Psoas muscle (tissue), 8 donors: ENCODE measurements around the gene KIF13A. TPM values are rescaled to one million over a fixed set of nuclear protein-coding genes. Genes with fewer than 3 reads are reported as not detected.
"Not testable (repeated sequence)": the region's sequence is repeated elsewhere in the genome, so short reads cannot be mapped to it uniquely, and the experiment has no call there.

ENCODE experiments used
- ATAC-seq, 4 donors: fragments of 200-7000 bp; cut with Tn5 transposase; one replicate each; pipeline ENCODE4 v1.9.1; 2020; ENCODE audit warnings: moderate library complexity in 3 of 4, mild to moderate bottlenecking in 2 of 4
- DNase-seq, 2 donors: peaks; one replicate each; pipeline ENCODE4 v3.0.0-alpha.2; 2020
- H3K27ac ChIP-seq: fragments of 200-600 bp; one replicate; pipeline ENCODE4 v1.8.0; 2022
- H3K27me3 ChIP-seq, 3 donors: fragments of 200-600 bp in 1 of 3; one replicate each; pipeline versions ENCODE4 v1.6.1 to v1.8.0; 2013 to 2022; ENCODE audit warnings: low read length in 2 of 3, mild to moderate bottlenecking in 2 of 3, moderate library complexity in 1 of 3; ENCODE audit not compliant: insufficient read depth in 3 of 3
- H3K36me3 ChIP-seq, 2 donors: fragments of 200-600 bp in 1 of 2; one replicate each; pipeline versions ENCODE4 v1.6.1 to v1.8.0; 2013 to 2022; ENCODE audit warnings: low read depth in 1 of 2, mild to moderate bottlenecking in 1 of 2, moderate library complexity in 1 of 2; ENCODE audit not compliant: insufficient read depth in 1 of 2
- H3K4me1 ChIP-seq: fragments of 200-600 bp; one replicate; pipeline ENCODE4 v1.8.0; 2022
- H3K4me3 ChIP-seq: fragments of 200-600 bp; one replicate; pipeline ENCODE4 v1.8.0; 2022; ENCODE audit warnings: mild to moderate bottlenecking
- H3K9me3 ChIP-seq: fragments of 200-600 bp; one replicate; pipeline ENCODE4 v1.8.0; 2022
- WGBS, 3 donors: extraction: QIAGEN DNeasy Blood & Tissue Kit; methylation state at CpG; one replicate each; pipeline versions ENCODE4 v1.1.6 to v1.1.7; 2013; 5-methylcytosine and 5-hydroxymethylcytosine counted together
- intact Hi-C, 2 donors: fragments of 100-400 bp; cut with DNase I; formaldehyde crosslinking; loops; one replicate each; pipeline versions ENCODE4 v1.11.0 to v1.14.2; 2022
- polyA plus RNA-seq, 3 donors: library from polyadenylated mRNA; stranded (reverse); fragments of 200-250 nt; gene quantifications; one replicate each; pipeline ENCODE4 v1.2.3, GENCODE V29; 2013
- total RNA-seq, 4 donors: library from RNA; stranded (reverse); fragmentation: NEBNext Ultra II Directional in 2 of 4; extraction: Animal tissue kit (Norgen Biotek cat#: 25700) in 2 of 4; gene quantifications; one replicate each; pipeline versions ENCODE4 v1.2.1 to v1.2.4, GENCODE V29; 2021 to 2023
- TF ChIP-seq, protein P1 (sequence below): fragments of 200-600 bp; IDR thresholded peaks from one replicate; pipeline ENCODE4 v1.8.0; 2022; ENCODE audit warnings: antibody characterized with exemption
- donor health status: healthy with polysubstance abuse.
- donor health status: DM: no; HTN: no; CAD: no; lungs with moderate emphysema.
- donor health status: Bipolar disorder and iron deficiency.
- donor health status: healthy.
- donor health status: DM: yes; HTN: yes; CAD: no.
- donor health status: DM: no; HTN: no; CAD: no.
- donor health status: DM: no; HTN: no; CAD: no.
- donor health status: DM: yes; HTN: yes; CAD: no.

The KIF13A gene
- total and polyA plus RNA-seq, 7 donors = 17.0 to 80.2 (median 70.4) TPM

DNA sequence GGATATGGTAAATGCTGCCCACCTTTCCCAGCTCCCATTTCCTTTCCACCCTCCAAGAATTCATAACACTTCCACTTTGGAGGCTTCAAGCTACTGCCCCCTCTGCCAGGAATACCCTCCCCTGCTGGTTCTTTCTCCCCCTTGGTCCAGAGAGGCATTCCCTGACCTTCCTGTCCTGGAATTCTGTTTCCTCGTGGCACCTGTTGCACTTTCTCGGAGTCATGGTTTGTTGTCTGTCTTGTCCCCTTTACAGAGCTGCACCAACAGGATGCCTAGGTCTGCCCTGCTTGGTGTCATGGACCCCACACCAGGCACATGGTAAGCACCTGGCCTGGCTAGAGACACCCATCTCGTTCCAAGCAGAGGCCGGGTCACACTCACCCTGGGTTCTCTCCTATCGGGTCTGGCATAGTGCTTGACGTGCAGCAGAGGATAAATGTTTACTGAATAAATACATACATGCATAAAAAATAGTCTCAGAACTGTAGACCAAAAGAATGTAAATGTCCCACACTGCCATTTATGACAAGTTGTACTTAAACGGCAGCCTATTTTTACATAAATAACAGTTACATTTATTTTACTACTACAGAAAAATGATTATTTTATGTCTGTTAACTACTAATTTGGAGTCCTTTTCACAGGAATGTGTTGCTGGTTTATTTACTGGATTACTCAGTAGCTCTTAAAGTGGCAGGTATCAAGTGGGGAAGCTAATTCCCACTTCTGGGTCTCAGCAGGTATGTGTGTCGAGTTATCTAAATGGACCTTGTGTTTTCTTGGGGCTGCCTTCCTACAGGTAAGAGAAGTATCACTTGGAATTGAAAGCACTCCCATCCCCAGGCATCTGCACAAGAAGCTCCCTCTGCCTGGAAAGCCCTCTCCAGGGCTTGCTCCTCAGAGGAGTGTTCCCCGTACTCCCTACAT, 69.3 kb downstream of the KIF13A start:
- no peaks in the 10 kb centered on the region for H3K27me3 ChIP-seq
- no peaks in the 10 kb centered on the region for H3K9me3 ChIP-seq
- peak overlapping the region; percentile 27 for H3K27ac ChIP-seq
- WGBS, 3 donors = 47 to 61% (median 49%) methylated on average over 9 of the region's 9 CpGs
- peaks cover 65% of the 10 kb centered on the region for H3K4me1 ChIP-seq
- intact Hi-C loops = no loop called here
- DNase-seq = no peak
- H3K36me3 ChIP-seq = no peaks in the 10 kb centered on the region
- peak; percentile 25 to 62 (median 50) for ATAC-seq
- TF ChIP-seq, protein P1, sequence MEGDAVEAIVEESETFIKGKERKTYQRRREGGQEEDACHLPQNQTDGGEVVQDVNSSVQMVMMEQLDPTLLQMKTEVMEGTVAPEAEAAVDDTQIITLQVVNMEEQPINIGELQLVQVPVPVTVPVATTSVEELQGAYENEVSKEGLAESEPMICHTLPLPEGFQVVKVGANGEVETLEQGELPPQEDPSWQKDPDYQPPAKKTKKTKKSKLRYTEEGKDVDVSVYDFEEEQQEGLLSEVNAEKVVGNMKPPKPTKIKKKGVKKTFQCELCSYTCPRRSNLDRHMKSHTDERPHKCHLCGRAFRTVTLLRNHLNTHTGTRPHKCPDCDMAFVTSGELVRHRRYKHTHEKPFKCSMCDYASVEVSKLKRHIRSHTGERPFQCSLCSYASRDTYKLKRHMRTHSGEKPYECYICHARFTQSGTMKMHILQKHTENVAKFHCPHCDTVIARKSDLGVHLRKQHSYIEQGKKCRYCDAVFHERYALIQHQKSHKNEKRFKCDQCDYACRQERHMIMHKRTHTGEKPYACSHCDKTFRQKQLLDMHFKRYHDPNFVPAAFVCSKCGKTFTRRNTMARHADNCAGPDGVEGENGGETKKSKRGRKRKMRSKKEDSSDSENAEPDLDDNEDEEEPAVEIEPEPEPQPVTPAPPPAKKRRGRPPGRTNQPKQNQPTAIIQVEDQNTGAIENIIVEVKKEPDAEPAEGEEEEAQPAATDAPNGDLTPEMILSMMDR = no peak
- H3K4me3 ChIP-seq = no peak overlapping the region

DNA sequence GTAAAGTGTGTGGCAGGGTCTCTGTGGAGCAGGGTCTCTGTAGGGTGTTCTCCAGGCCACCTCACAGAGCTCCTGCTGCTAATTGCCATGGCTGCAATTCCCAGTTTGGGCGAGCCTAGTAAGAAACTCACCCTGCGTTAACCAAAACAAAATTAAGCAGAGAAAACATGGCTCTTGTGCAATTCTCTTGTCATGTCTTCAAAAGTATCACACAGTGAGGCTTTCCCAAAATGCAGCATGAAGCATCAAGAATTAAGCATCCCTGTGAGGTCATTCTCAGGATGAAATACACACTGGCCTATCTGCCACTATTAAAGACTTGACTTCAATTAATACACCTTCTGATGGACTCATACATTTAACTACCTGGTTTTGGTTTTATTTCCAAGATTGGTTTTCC, 72.8 kb downstream of the KIF13A start:
- Histone ChIP-seq H3K36me3 (no peaks in the 10 kb centered on the region), H3K4me3 (no peak overlapping the region), H3K27me3 (no peaks in the 10 kb centered on the region), H3K27ac (peak overlapping the region; percentile 19), H3K4me1 (peaks cover 51% of the 10 kb centered on the region), H3K9me3 (no peaks in the 10 kb centered on the region)
- intact Hi-C loops = no loop called here
- 53 to 90% (median 68%) methylated on average over 2 of the region's 2 CpGs for WGBS, 3 donors
- TF ChIP-seq, protein P1 = no peak
- no peak for DNase-seq
- ATAC-seq = no peak

DNA sequence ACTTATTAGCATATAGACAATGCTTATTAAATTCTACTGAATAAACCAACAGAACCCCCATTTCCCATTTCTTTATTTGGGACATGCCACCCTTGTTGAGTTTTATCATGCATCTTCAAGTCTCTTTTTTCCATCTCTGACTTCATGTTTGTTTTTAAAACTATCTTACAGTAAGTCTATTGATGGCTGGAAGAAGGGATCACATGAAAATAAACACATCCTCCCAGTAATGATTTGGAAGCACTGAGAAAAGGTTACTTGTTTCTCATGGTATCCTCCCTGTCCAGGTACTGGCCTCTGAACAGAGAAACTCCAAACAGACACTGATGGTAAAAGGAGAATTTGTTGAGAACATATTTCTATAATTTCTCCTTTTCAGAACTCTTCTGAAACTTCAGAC, 74.9 kb downstream of the KIF13A start:
- TF ChIP-seq, protein P1 = no peak
- intact Hi-C loops = no loop called here
- Histone ChIP-seq H3K9me3 (no peaks in the 10 kb centered on the region), H3K27me3 (no peaks in the 10 kb centered on the region), H3K4me3 (no peak overlapping the region), H3K27ac (peak overlapping the region; percentile 91), H3K36me3 (no peaks in the 10 kb centered on the region), H3K4me1 (peaks cover 48% of the 10 kb centered on the region)
- DNase-seq = no peak
- ATAC-seq = no peak

DNA sequence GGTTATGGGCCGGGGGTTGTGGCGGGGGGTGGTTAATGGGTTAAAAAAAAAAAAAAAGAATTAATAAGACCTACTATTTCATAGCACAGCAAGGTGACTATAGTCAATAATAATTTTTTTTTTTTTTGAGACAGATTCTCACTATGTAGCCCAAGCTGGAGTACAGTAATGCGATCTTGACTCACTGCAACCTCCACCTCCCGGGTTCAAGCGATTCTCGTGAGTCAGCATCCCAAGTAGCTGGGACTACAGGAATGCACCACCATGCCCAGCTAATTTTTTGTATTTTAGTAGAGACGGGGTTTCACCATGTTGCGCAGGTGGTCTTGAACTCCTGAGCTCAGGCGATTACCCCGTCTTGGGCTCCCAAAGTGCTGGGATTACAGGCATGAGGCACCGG, 75.8 kb downstream of the KIF13A start:
- DNase-seq, H3K27me3 ChIP-seq, H3K4me3 ChIP-seq, H3K36me3 ChIP-seq, H3K9me3 ChIP-seq, ATAC-seq, intact Hi-C loops: not testable (repeated sequence)
- Histone ChIP-seq H3K27ac (peak overlapping the region; percentile 91), H3K4me1 (peaks cover 57% of the 10 kb centered on the region)
- 80 to 93% (median 83%) methylated on average over 11 of the region's 11 CpGs for WGBS, 3 donors

DNA sequence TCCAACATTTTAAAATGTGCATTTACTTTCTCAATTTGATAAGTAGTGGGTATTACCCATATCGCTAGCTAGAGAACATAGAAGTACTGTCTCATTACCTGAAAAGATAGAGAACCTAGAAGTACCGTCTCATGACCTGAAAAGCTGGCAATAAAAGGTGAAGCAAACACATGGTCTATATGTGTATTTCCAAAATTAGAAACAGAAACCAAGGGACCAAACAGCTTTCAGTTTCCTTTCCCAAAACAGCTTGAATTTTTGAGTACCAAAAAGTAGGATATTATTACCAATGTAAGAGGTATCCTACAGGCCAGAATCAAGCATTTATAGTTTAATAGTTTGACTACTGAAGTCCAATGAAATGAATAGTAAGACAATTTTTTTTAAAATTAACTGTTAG, 77.2 kb downstream of the KIF13A start:
- H3K36me3 ChIP-seq = no peaks in the 10 kb centered on the region
- H3K4me3 ChIP-seq = no peak overlapping the region
- peak overlapping the region; percentile 91 for H3K27ac ChIP-seq
- 38 to 48% (median 44%) methylated on average over 2 of the region's 2 CpGs for WGBS, 3 donors
- ATAC-seq (no peak), DNase-seq (no peak)
- intact Hi-C loops = no loop called here
- TF ChIP-seq, protein P1 = no peak
- no peaks in the 10 kb centered on the region for H3K9me3 ChIP-seq
- H3K27me3 ChIP-seq = no peaks in the 10 kb centered on the region
- peaks cover 57% of the 10 kb centered on the region for H3K4me1 ChIP-seq
